HG02588 (cell line): ENCODE data around the gene LNX2.
"Not testable (repeated sequence)": the region's sequence is repeated elsewhere in the genome, so short reads cannot be mapped to it uniquely, and the experiment has no call there.

Experiments used
- ATAC-seq: cut with Tn5 transposase; IDR thresholded peaks from one replicate; pipeline ENCODE4 v1.9.1; 2021; ENCODE audit warnings: mild to moderate bottlenecking, moderate library complexity; ENCODE audit not compliant: unreplicated experiment

The LNX2 gene

DNA sequence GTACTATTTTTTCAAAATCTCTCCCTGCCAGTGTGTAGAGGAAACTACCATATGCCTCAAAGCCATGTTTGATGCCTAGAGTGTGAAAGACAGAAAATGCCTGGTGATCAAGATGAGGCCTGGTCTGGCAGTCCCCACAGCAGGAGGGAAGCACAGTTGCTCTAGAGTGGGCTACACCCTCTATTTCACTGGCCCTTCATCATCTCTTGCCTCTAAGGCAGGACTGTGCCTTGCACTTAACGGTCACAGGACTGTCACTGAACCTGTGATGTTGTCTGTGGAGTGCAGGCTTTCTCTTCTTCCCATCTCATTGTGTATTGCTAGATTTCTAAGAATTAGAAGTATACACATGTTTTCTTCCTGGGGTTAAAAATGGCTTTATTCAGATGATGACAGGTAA, 17.7 kb upstream of the LNX2 start:
- ATAC-seq = no peak

DNA sequence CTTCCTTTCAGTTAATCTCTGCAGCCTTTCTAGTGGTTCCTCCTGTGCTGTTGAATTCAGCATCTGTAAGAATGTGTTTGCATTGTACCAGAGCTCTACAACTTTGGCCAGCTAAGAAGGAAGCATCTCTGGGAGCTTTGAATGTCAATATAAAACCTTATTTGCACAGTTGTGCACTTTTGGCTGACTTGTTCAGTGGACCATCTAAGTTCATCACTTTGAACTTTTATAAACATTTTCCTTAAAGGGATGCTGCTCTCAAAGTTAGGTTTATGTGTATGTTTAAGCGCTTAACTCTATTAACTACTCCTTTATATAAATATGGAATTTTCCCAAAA, 16.9 kb upstream of the LNX2 start:
- no peak for ATAC-seq

DNA sequence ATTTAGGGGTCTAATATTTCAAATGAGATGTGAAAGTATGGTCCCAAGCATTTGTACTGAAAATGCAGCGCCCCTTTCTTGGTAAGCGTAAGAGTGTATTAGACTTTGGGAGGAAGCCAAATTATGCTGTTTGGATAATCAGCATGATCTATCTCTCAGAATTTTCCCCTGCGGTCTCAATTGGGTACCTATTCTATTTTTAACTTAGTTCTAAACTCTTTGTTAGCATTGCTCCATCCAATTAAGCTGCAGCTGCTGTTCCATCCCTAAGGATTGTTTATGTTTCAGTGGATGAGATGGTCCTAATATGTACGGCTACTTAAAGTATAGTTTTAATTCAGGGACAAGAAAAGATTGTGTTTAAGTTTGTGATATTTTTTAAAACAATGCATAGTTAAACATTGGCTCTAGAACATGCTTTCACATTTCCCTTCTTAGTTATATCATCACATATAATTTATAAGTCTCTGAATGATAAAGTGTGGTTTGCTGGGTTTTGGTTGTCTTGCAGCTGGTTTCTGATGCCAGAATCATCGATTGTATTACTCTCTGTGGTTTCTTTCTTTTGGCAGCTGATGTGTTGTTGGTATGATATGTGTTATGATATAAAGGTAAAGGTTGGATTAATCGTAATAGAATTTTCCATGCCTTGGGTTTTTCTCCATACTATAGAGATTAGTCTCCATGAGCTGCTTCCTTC, 16.4 kb upstream of the LNX2 start:
- no peak for ATAC-seq

DNA sequence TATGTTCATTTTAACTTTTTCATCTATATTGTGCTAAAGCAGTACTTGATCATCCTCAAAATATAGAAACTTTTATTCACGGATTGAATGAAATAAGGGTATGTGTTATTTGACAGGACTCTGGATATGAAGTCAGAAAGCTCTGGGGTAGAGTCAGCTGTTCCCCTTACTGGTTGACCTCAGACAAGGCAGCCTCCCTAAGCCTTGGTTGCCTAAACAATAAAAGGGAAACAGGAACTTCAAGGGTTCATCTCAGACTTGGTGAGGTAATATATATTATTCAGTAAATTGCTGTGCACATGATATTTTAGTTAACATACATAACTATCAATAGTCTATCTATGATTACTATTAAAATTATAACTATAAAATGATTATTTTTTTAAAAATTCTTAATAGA, 14.9 kb upstream of the LNX2 start:
- no peak for ATAC-seq

DNA sequence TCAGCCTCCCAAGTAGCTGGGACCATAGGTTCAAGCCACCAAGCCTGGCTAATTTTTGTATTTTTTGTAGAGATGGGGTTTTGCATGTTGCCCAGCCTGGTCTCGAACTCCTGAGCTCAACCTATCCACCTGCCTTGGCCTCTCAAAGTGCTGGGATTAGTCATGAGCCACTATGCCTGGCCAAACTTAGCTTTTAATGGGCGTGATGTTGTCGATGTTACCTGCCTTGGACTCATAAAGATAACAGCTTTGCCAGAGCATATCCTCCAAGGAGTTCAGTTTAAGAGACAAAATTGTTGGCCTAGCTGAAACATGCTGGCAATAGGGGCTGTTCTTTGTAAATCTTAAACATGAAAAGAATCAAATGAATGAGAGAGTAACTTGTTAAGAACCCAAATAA, 14.5 kb upstream of the LNX2 start:
- ATAC-seq = no peak

DNA sequence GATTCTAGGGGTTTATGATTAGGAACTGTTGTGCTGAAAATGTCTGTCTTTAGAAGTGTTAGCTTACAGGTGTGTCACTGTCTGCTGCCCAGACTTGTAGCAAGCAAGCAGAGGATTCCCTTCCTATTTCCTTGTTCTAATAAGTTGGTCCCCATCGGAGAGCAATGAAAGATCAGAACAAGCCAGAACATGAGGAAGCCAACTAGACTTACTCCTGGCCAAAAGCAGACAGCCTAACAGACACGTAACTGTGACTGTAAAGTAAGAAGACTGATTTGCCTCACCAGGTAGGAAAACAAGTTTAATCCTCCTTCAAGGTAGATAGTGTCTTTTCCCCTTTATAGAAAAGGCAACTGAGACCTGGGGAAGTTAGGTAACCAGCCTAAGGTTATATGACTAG, 13.9 kb upstream of the LNX2 start:
- ATAC-seq = no peak

DNA sequence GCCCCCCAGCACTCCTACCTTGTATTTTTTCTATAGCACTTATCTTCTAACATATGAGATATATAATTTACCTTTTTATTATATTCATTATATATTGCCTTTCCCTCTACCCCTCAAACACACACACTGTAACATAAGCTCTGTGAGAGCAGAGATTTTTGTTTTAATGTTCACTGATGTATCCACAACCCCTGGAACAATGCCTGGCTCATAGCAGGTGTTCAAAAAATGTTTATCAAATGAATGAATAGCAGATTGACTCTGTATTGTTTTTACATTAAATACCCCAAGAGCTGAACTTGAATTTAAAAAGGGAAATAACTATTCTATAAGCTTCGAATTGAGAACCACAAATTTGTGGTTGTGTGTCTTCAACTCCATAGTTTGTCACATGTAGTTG, 12.3 kb upstream of the LNX2 start:
- no peak for ATAC-seq

DNA sequence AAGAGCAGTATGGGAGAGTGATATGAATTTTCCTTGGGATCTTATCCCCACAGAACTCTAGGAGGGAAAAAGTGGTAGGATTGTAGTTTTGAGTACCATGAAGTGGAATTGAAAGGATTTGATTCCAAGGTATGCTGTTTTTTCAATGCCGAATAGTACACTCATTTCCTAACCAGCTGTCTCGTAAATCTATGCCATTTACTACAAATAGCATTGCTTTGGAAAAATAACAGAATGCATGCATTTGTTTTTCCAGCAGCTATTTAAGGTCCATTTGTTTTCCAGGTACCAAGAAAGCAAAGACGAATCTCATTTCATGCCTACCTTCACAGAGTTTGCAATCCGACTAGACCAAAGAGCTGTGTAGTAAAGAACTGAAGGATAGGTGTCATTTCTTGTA, 11.9 kb upstream of the LNX2 start:
- no peak for ATAC-seq

DNA sequence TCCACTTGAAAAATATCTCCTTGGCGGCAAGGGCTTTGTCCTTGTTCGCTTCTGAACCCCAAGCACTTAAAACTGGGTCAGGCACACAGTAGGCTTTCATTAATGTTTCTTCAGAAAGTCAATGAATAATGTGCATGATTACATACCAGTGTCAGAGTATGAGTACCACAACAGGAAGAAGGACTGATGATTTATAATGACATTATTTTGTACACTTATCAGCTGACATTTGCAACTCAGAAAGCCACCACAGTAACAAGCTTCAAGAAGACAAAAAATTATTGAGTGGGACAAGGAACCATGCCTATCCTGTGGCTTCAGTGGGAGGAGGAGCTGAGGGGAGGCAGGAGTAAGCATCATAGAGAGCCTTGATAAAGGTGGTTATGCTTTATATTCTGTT, 11.3 kb upstream of the LNX2 start:
- ATAC-seq = no peak

DNA sequence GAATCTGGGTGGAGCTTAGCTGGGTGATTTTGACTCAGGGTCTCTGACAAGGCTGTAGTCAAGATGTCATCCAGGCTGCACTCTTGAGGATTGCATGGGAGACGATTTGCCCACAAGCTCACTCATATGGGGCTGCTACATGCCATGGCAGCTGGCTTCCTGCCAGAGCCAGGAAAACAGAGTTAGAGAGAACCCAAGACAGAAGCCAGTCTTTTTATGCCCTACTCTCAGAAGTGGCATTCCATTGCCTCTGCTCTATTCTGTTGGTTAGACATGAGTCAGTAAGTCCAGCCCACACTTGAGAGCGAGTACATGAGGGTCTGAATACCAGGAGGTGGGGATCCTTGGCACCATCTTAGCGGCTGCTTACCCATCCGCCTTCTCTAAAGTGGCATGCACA, 10.8 kb upstream of the LNX2 start:
- ATAC-seq = no peak

DNA sequence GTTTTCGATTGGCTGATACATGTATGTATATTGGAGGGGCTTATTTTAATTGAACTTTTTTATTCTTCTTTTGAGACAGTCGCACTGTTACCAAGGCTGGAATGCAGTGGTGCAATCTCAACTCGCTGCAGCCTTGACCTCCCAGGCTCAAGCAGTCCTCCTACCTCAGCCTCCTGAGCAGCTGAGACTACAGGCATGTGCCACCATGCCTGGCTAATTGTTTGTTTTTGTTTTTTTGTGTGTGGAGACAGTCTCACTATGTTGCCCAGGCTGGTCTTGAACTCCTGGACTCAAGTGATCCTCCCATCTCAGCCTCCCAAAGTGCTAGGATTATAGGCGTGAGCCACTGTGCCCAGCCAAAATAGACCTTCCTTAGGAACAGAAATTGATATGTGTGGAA, 8.4 kb upstream of the LNX2 start:
- ATAC-seq = not testable (repeated sequence)

DNA sequence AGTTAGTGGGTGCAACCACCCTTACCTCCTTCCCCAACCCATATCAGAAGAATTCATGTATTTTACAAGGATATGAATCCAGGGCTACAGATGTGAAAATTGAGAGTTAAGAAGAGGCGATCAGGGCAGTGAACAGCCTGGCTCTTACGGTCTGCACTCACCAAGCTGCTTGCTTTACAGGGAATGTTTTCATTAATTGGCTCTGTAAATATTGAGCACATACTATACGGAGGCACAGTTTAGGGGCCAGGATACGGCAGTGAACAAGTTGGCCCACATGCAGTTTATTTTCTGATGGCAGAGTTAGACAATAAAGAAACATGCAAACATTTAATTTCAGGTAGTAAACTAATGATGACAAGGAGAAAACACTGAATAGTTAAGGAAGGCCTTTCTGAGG, 7.8 kb upstream of the LNX2 start:
- ATAC-seq = no peak

DNA sequence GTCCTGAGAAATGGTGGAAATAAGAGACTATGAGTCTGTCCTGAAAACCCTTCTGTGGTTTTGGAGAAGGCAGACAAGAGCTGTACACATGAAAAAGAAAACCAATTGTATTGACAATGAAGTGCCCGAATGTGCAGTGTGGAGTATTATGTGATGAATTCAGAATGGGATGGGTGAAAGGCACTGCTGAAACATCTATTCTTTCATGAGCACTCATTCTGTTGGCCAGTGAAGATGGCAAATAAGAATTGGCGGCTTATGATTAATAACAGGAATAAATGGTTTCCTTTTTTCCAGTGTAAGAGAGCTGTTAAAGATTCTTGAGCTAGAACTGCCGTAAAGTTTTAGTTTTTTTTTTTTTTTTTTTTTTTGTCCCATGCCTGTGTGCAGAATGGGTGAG, 7.1 kb upstream of the LNX2 start:
- no peak for ATAC-seq

DNA sequence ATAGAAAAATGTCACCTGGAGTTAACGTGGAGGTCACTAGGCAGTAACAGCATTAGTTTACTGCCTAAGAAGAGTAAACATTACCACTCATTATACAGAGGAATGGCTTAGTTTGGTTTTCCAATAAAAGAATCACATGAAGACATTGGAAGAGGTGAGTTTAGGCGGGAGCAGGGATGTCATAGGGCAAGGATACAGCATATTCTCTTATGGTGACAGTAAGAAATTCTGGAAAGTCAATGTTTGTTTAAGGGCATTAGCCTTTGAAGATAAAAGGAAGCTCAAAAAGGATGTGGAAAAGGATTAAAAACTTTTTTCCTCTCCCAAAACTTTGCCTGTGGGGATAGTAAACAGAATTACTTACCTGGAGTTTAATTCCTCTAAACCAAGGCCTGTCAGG, 5.5 kb upstream of the LNX2 start:
- no peak for ATAC-seq

DNA sequence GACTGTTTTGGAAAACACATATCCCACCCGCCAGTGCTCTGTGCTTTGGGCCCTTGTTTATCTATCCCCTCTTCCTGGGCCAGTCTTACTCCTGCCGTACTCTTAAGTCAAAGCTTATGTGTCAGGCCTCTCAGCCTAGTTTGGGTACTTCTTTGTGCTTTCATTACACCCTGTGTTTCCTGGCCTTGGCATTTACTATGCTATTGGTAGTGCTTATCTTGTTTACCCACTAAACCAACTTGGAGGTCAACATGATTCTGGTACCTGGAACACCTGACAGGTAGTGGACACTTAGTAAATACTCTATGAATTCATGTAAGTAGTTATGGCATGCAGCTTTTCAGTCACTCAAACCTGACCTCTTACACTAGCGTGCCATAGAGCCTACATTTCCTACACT, 3.7 kb upstream of the LNX2 start:
- no peak for ATAC-seq

DNA sequence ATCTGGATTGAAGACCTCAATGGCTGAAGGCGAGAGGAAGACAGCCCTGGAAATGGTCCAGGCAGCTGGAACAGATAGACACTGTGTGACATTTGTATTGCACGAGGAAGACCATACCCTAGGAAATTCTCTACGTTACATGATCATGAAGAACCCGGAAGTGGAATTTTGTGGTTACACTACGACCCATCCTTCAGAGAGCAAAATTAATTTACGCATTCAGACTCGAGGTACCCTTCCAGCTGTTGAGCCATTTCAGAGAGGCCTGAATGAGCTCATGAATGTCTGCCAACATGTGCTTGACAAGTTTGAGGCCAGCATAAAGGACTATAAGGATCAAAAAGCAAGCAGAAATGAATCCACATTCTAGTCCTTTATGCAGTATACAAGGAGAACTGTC, 2.6 kb upstream of the LNX2 start:
- no peak for ATAC-seq

DNA sequence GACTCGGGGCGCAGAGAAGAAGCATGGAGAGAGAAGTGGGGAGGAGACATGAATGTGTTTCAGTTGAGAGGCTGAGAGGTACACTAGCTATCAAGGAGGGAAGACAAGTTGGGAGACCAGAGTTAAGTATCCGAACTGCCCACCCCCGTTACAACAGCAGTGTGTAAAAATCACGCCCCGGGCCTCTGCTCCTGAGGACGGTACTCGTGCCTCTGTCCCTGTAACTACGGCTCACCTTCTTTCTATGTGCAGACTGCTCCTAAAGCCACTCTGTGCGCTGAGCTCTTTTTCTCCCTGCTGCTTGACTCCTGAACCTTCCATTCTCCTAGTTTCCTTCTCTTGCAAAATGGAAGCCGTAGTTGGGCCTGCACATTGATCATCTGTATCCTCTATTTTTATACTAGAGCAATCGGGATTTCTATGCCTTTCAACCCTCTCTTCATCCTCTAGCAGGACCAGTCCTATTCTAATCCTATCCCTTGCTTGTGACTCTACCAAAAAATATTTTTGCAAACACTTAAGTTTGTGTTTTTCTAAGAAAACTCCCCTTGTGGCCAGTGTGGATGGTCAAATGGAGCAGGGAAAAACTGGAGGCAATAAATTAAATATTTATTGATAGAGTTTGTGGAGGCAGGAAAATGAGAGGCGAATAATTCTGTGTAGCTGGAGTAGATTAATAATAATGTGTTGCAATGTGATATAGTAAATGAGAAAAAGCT, 1.9 kb upstream of the LNX2 start:
- ATAC-seq = no peak

DNA sequence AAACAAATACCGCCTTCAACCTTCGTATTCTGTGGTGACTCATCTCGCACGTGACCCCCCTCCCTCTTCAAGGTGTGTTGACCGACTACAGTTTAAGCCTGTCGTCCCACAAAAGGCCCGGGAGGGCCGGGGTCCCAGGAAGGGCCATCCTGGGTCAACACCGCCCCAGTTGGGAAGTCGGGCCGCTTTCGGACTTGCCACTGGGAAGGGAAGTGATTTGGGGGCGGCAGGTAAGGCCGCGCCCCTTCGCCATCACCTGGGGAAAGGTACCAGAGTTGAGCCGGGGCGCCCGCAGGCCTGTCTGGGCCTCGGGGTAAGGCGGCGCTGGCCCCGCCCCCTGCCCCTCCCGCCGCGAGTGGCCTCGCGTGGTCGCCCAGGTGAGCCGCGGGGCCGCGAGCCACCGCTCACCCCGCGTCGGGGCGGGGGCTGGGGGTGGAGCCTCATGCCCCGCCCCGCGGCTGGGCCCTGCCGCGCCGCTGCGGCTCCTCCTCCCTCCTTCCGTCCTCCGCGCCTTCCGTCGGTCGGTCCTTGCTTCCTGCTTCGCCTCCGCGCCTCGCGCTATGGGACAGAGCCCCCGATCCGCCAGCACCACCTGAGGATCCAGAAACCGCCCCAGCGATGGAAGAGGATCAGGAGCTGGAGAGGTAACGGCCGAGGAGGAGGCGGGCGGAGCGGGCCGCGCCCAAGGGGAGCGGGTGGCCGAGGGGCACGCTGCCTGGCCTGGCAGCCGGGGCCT, 1.2 kb upstream of the LNX2 start, which contains the start of gene POLR1D:
Gene POLR1D, plus strand, starts transcription at position 527 of the 736 bp plus-strand sequence. Its CDS starts 92 bp downstream, at position 619.
- peak; percentile 59 for ATAC-seq

DNA sequence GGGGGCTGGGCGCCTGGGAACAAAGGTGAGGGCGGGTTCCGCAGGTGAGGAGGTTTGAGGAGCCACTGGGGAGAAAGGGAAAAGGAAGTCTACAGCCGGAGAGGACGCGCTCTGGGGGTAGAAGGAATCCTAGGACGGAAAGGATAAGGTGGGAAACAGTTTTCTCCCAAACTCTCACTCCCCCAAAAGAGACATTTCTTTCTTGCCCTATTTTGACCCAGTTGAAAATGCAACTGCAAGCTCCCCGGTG, 712 bp upstream of the LNX2 start:
- no peak for ATAC-seq

DNA sequence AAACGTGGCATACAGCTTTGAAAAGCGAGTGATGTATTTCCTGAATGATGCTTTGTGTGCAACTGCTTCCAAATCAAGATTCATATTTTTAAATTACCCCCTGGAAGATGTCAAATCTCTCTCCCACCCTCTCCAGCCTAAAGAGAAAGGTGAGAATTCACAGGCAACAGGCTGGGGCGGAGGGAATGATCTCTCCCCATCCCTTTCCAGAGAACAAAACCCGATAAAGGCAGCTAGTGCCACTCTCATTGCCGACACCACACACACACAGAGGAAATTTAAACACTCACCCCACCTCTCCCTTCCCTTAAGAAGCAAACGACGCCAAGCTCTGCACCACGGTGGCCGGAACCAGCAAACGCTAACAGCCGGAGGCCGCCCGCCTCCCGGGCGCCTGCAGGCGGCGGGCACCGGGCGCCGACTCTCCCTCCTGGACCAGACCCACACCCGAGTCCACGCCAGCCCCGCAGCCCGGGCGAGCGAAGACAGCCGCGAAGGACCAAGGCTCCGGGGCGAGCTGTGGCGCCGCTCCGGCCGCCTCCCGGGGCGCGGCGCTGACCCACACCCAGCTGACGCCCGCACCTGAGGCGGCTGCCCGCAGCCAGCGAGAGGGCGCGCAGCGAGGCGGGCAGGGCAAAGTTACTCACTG, 477 bp downstream of the LNX2 start:
- ATAC-seq = peak; percentile 29

DNA sequence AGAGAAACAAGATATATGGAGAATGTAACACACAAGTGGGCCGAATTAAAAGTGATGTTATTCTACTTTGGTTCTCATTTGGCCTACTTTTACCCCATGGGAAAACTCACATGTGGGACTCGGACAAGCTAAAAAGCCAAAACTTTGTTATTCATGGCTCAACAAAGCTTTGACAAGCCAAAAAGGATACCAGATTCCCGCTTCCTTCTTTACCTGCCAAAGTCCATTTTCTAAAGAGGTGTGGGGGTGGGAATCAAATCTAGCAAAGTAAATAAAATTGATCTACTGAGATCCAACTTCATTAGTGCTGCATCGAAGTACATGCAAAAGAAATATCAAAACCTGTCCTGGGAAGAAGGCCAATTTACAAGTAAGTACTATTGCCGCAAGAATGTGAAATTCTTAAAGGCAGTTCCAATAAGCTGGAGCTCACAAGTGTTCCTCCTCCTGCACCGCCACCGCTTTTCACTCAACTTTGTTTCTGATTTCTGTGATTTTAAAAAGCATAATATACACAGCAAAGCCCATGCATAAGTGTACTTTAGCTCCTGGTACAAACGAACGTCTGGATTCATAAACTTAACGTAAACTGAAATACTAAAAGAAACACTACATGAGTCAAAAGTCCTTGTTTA, 1.1 kb downstream of the LNX2 start:
- ATAC-seq = no peak
